Activated gamma-delta T cell (primary cell): ENCODE results near the gene SLC35E3.

Experiments
- DNase-seq: peaks from one replicate; lab custom pipeline; 2025; lab: John Stamatoyannopoulos, UW
- total RNA-seq, 2 donors: gene quantifications; one replicate each; lab custom pipeline; 2026; lab: John Stamatoyannopoulos, UW

SLC35E3 gene
- 29.0 to 31.9 reads per million in 2 donors for total RNA-seq

DNA sequence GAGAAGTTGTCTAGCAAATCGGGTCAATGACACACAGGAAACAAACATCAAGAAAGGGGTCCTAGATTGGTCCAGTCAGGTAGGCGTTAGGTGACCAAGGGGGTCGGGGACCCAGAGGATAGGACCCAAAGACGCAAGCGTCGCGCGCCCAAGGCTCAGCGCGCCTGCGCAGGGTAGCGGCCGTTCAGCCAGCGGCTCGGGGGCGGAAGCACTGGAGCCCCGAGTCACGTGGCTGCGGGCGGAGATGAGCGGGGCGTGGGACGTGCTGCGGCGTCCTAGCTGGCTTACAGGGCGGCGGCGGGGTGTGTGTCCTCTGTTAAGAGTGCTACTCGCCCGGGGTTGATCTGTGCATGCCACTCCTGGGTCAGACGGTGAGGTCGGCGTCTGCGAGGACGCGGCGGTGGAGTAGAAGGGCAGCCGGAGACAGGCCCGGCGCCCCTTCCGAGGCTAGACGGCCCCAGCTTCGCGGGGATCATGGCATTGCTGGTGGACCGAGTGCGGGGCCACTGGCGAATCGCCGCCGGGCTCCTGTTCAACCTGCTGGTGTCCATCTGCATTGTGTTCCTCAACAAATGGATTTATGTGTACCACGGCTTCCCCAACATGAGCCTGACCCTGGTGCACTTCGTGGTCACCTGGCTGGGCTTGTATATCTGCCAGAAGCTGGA, at the start of gene SLC35E3:
SLC35E3 (plus strand) TSS at position 273 of the 668 bp plus-strand sequence; CDS start at position 475, 202 bp downstream.
- DNase-seq = peak; percentile 89

DNA sequence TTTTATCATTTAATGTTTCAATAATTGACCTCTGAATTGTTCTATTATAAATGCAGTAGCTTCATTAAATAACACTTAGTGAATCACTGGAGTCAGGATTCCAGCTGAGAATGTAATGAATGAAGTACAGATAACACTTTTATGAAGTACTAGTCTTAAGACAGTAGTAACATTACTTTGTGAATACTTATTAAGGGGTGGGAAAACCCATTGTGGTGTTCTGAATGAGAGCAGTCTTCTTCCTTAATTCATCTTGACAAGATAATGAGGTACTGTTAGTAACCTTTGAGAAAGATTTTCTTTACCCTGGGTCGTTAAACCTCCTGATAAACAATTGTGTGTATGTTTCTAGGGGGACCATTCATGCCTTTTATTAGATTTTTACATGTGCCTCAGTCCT, 46.5 kb upstream of the SLC35E3 start:
- no peak for DNase-seq

DNA sequence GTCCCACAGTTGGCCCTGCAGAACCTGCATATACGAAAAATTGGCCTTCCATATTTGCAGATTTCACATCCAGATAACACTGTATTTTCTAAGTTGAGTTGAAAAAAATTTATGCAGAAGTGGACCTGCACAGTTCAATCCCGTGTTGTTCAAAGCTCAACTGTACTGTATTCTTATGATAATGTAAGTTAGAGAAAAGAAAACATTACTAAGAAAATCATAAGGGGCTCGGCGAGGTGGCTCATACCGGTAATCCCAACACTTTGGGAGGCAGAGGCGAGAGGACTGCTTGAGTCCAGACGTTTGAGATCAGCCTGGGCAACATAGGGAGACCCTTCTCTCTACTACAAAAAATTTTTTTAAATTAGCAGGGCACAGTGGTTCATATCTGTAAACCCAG, 18.2 kb upstream of the SLC35E3 start:
- no peak for DNase-seq

DNA sequence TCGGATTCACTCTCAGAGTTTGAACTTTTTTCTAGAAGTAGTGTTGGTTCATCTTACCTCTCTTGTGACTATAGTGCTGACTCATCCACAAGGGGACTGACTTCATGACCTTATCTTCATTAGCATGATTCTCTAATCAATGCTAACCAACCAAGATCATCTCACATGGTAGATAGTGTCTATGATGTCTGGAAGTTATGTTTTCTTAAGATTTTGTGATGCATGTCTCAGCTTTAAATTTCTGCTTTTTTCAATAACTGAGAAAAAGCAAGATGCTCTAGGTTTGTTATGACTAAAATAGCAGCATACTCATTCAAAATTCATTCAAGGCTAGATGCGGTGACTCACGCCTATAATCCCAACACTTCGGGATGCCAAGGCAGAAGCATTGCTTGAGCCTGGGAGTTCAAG, 12.3 kb upstream of the SLC35E3 start:
- no peak for DNase-seq

GRCh38 chr12:68739891-68740290, 6.1 kb upstream of the SLC35E3 start:
- DNase-seq = no peak

- DNase-seq = no peak
These were observed 2.6 kb upstream of the SLC35E3 start for GRCh38 chr12:68743356-68743755.

- DNase-seq = no peak
These were observed 536 bp upstream of the SLC35E3 start for GRCh38 chr12:68745376-68745903.

- DNase-seq = no peak
These were observed 700 bp downstream of the SLC35E3 start for GRCh38 chr12:68746572-68747180.

DNA sequence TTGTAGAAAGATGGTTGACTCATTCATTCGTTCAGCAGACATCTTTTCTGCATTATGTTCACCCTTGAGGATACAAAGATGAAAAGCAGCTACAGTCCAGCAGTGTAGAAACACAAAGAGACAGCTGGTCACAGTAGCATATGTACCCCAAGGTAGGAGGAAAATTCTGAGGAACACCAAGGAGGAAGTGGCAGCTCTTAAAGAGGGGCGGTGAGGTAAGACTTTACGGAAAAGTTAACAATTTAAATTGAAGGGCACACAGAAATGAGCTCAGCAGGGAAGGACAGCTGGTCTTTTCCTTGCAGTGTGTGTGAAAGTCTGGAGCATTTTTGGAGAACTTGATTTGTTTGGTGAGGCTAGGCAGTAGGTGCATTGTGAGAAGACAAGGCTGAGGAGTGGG, 3.5 kb downstream of the SLC35E3 start:
- DNase-seq = no peak

DNA sequence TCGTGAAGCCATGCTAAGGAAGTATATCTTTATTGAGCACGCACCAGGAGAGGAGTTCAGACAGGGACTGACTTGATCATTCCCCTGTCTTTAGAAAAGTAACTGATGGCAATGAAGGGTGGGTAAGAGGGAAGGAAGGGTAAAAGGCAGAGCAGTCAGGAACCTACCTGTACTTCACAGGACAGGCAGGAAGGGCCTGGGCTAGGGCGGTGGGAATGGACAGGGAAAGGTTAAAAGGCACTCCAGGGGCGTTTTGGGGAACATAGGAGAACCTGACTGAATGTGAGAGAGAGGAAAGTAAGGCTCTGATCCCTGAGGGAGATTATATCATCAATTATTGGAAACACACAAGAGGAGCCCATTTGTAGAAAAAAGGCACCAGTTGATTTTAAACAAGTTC, 3.9 kb downstream of the SLC35E3 start:
- DNase-seq = no peak

DNA sequence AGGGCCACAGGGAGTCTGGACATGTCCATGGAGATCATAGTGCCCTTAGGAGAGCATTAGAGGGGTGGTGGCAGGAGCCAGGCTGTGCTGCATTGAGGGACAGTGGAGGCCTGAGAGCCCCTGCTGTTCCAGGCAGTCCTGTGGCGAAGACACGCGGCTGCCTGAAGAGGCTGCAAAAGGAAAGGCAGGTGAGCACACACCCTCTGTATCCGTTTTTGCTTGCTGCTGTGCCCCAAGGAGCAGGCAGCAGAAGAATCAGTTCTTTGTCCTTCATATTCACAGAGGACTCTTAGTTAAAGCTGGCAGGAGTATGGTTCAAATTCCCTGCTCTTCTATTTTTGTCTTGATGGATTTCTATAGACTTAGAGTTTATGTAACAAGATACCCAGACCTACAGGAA, 4.5 kb downstream of the SLC35E3 start:
- no peak for DNase-seq

DNA sequence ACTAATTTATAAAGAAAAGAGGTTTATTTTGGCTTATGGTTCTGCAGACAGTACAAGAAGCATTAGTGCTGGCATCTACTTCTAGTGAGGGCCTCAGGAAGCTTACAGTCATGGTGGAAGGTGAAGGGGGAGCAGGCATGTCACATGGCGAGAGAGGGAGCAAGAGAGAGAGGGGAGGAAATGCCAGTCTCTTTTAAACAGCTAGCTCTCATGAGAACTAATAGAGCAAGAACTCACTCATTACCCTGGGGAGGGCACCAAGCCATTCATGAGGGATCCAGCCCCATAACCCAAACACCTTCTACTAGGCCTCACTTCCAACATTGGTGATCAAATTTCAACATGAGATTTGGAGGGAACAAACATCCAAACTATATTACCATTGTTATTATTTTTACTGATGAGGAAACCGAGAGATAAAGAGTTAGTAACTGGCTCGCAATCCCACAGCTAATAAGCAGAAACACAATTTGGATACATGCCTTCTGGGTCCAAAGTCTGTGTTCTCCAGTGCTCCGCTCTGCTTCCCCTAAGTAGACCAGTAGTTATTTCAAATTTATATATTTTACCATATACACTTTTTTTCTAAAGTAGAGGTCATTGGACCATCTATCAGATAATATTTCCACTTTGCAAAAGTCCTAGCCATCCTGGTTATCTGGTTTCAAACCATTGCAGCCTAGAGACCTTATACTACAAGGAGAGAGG, 9.7 kb downstream of the SLC35E3 start:
- no peak for DNase-seq

GRCh38 chr12:68759852-68760251, 13.9 kb downstream of the SLC35E3 start:
- no peak for DNase-seq

- DNase-seq = no peak
These were observed 14.9 kb downstream of the SLC35E3 start for GRCh38 chr12:68760806-68761441.

DNA sequence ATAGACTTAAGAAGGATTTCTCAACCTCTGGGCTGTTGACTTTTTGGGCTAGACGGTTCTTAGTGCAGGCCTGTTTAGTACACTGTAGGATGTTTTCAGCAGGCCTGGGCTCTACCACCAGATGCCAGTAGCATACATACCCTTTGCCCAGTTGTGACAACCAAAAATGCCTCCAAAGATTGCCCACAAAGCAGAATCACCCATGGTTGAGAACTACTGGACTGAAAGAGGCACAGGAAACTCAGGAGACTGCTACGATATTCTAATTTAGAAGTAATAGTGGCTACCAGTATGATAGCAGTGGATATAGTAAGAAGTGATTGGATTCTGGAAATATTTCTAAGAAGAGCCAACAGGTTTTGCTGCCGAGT, 15.5 kb downstream of the SLC35E3 start:
- no peak for DNase-seq

DNA sequence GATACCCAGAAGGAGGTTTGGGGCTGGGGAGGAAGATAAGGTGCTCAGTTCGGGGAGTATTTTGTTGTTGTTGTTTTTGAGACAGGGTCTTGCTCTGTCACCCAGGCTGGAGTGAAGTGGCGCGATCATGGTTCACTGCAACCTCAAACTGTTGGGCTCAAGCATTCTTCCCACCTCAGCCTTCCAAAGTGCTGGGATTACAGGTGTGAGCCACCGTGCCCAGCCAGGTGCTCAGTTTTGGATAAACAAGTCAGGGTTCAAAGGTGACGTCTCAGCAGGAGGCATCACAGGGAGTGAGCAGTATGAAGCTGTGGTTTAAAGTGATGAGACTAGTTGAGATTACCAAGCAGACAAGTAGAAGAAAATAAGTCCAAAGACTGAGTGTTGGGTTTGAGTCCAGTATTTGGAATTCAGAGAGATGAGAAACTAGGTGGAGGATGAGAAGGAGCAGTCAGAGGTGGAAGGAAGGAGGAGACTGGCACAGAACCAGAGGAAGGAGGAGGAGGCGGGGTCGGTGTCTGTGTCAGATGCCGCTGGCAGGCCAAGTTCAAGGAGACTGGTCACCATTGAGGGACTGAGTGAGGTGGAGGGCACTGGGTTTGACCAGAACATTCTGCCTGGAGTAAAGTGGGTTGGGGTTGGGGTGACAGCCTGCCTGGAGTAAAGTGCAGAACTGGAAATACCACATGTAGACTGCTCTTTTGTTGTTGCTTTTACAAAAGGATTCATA, 16.1 kb downstream of the SLC35E3 start:
- no peak for DNase-seq

DNA sequence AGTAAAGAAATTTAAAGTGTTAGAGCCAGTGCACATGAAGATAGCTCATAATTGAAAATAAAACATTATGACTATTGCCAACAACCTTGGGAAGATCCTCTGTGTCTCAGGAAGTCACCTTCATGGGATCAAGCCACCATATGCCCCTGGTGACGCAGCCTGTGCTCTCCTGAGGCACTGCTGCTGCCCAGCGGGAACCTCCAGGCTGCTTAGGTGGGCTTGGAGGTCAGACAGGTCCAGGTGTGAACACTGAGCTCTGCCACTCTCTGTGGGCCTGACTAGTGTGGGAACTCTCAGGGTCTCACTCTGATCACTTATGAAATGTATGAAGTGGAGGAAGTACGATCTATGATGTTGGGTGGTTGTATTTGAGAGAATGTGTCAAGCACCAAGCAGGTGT, 16.7 kb downstream of the SLC35E3 start:
- DNase-seq = no peak

GRCh38 chr12:68765696-68766095, 19.7 kb downstream of the SLC35E3 start:
- no peak for DNase-seq

GRCh38 chr12:68766646-68767045, 20.7 kb downstream of the SLC35E3 start:
- no peak for DNase-seq

GRCh38 chr12:68767191-68767590, 21.2 kb downstream of the SLC35E3 start:
- DNase-seq = no peak

GRCh38 chr12:68768431-68768939, 22.5 kb downstream of the SLC35E3 start:
- DNase-seq = no peak

- DNase-seq = no peak
These were observed 24.0 kb downstream of the SLC35E3 start for GRCh38 chr12:68769941-68770340.
